Measurements from ENCODE around the gene ABCA4.

ABCA4 gene

GRCh38 chr1:94079989-94080388 lies 41.0 kb downstream of the ABCA4 start:
- TF ChIP-seq CTCF (IDR thresholded peaks at IDR 0.05; ENCODE audit: low read length) (no peak), EZH2phosphoT487 (IDR thresholded peaks at IDR 0.05; ENCODE audit: low read length) (no peak), EZH2 (optimal IDR thresholded peaks at IDR 0.05; ENCODE audit: low read depth, low read length) (no peak)
- no peaks in the 10 kb centered on the region for H3K79me2 ChIP-seq (ENCODE audit: low read length)
- no peaks in the 10 kb centered on the region for H3K27me3 ChIP-seq (replicated peaks; ENCODE audit: insufficient read depth, low read length)
- H3K9me2 ChIP-seq (replicated peaks; ENCODE audit: insufficient read depth, low read length) = no peaks in the 10 kb centered on the region
- H3F3A ChIP-seq (ENCODE audit: insufficient read depth, low read length) = no peaks in the 10 kb centered on the region
- H3K4me2 ChIP-seq (ENCODE audit: low read depth, low read length) = no peak overlapping the region
- no peak overlapping the region for H3K27ac ChIP-seq (ENCODE audit: low read length)
- no peaks in the 10 kb centered on the region for H3K9me3 ChIP-seq (replicated peaks; ENCODE audit: insufficient read depth, low read length)
- no peak for DNase-seq
- no peak overlapping the region for H3K4me3 ChIP-seq (ENCODE audit: low read length)
- no peak overlapping the region for H2AFZ ChIP-seq (ENCODE audit: low read length)
- no peaks in the 10 kb centered on the region for H4K20me1 ChIP-seq (ENCODE audit: insufficient read depth, low read length)
- H3K4me1 ChIP-seq (ENCODE audit: low read length) = no peaks in the 10 kb centered on the region
- no peak overlapping the region for H3K9ac ChIP-seq (ENCODE audit: low read length)
- no peaks in the 10 kb centered on the region for H3K36me3 ChIP-seq (replicated peaks; ENCODE audit: insufficient read depth, low read length)

- DNase-seq = no peak
- Histone ChIP-seq H3K36me3 (replicated peaks; ENCODE audit: insufficient read depth, low read length) (no peaks in the 10 kb centered on the region), H3K4me2 (ENCODE audit: low read depth, low read length) (no peak overlapping the region)
These were observed 41.6 kb downstream of the ABCA4 start for GRCh38 chr1:94079080-94079940.

DNA sequence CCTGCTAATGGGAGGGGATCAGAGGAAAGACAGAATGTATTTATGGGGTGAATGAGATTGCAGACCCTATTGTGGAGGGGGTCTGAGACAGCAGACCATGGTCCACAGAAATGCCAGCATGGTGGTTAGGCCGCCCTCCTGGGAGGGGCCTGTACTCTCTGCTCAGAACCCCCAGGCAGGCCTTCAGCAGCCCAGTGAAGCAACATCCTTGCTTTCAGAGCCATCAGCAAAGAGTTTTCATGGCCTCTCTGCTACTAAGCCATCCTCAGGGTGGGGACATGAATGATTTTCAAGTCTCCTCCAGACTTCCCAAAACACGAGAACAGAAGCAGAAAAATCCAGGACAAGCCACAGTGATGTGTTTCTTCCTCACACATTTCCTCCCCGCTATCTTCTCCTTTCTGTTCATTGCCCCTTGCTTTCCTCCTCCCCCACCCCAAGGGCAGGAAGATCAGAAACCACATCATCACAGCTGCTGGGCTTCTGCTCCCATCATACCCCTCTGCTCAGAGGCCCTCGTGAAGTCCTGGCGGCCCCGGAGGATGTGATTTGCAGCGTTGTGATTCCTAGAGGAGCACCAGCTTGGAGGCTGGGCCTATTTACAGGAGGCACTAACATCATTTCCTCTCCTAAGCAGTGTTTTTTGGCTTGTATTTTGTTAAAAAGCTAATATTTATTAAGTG lies 48.0 kb downstream of the ABCA4 start:
- no peaks in the 10 kb centered on the region for H3F3A ChIP-seq (ENCODE audit: insufficient read depth, low read length)
- no peak overlapping the region for H2AFZ ChIP-seq (ENCODE audit: low read length)
- no peak overlapping the region for H3K27ac ChIP-seq (ENCODE audit: low read length)
- H3K4me2 ChIP-seq (ENCODE audit: low read depth, low read length) = no peak overlapping the region
- H3K4me1 ChIP-seq (ENCODE audit: low read length) = no peaks in the 10 kb centered on the region
- TF ChIP-seq EZH2 (optimal IDR thresholded peaks at IDR 0.05; ENCODE audit: low read depth, low read length) (no peak), CTCF (IDR thresholded peaks at IDR 0.05; ENCODE audit: low read length) (no peak), EZH2phosphoT487 (IDR thresholded peaks at IDR 0.05; ENCODE audit: low read length) (no peak)
- no peaks in the 10 kb centered on the region for H4K20me1 ChIP-seq (ENCODE audit: insufficient read depth, low read length)
- DNase-seq = no peak
- H3K9ac ChIP-seq (ENCODE audit: low read length) = no peak overlapping the region
- no peak overlapping the region for H3K4me3 ChIP-seq (ENCODE audit: low read length)
- no peaks in the 10 kb centered on the region for H3K9me2 ChIP-seq (replicated peaks; ENCODE audit: insufficient read depth, low read length)
- H3K79me2 ChIP-seq (ENCODE audit: low read length) = no peaks in the 10 kb centered on the region
- H3K9me3 ChIP-seq (replicated peaks; ENCODE audit: insufficient read depth, low read length) = no peaks in the 10 kb centered on the region
- no peaks in the 10 kb centered on the region for H3K27me3 ChIP-seq (replicated peaks; ENCODE audit: insufficient read depth, low read length)
- H3K36me3 ChIP-seq (replicated peaks; ENCODE audit: insufficient read depth, low read length) = no peaks in the 10 kb centered on the region

More at GRCh38 chr1:94079080-94079940, 41.6 kb downstream of the ABCA4 start:
- H3K9me3 ChIP-seq (replicated peaks; ENCODE audit: insufficient read depth, low read length) = no peaks in the 10 kb centered on the region
- no peaks in the 10 kb centered on the region for H3K9me2 ChIP-seq (replicated peaks; ENCODE audit: insufficient read depth, low read length)
- no peaks in the 10 kb centered on the region for H3K79me2 ChIP-seq (ENCODE audit: low read length)
- no peaks in the 10 kb centered on the region for H4K20me1 ChIP-seq (ENCODE audit: insufficient read depth, low read length)
- no peaks in the 10 kb centered on the region for H3F3A ChIP-seq (ENCODE audit: insufficient read depth, low read length)
- H3K27me3 ChIP-seq (replicated peaks; ENCODE audit: insufficient read depth, low read length) = no peaks in the 10 kb centered on the region
- TF ChIP-seq EZH2 (optimal IDR thresholded peaks at IDR 0.05; ENCODE audit: low read depth, low read length) (no peak), CTCF (IDR thresholded peaks at IDR 0.05; ENCODE audit: low read length) (no peak), EZH2phosphoT487 (IDR thresholded peaks at IDR 0.05; ENCODE audit: low read length) (no peak)
- no peak overlapping the region for H3K9ac ChIP-seq (ENCODE audit: low read length)
- no peak overlapping the region for H3K27ac ChIP-seq (ENCODE audit: low read length)
- no peaks in the 10 kb centered on the region for H3K4me1 ChIP-seq (ENCODE audit: low read length)
- H2AFZ ChIP-seq (ENCODE audit: low read length) = no peak overlapping the region
- no peak overlapping the region for H3K4me3 ChIP-seq (ENCODE audit: low read length)
